Astrocyte of the spinal cord (primary cell): ENCODE results near the gene LEF1.

Experiments
- DNase-seq: peaks from one replicate; pipeline ENCODE4 v3.0.0; 2011; ENCODE audit warnings: low read depth, low spot score
- H3K4me3 ChIP-seq: 2 replicates; pipeline ENCODE4 v1.5.1; 2011; ENCODE audit warnings: low read depth, mild to moderate bottlenecking, low read length, moderate library complexity
- CTCF ChIP-seq: IDR thresholded peaks from 2 replicates; pipeline ENCODE4 v1.5.1; 2012; ENCODE audit warnings: low read depth, mild to moderate bottlenecking, low read length, inconsistent platforms
- in situ Hi-C: cut with HindIII; loops from 2 replicates; pipeline ENCODE4 v1.10.0; 2017; ENCODE audit warnings: low sequenced_read_pairs

Gene LEF1

GRCh38 chr4:108168671-108169523 lies at the start of gene LEF1:
Gene LEF1, minus strand, starts transcription at chr4:108168932. Its CDS starts 1,165 bp downstream, at chr4:108167767.
- no peak for TF ChIP-seq CTCF
- DNase-seq, result peak; percentile 65
- H3K4me3 ChIP-seq, result peak within 1 kb of the TSS; percentile 63
- in situ Hi-C loops, result no loop called here

GRCh38 chr4:108216510-108216909 lies 47.8 kb upstream of the LEF1 start:
- no peak for DNase-seq
- no peak overlapping the region for H3K4me3 ChIP-seq
- no peak for TF ChIP-seq CTCF
- in situ Hi-C loops, result no loop called here

GRCh38 chr4:108215055-108215454 lies 46.3 kb upstream of the LEF1 start:
- in situ Hi-C loops, result no loop called here
- TF ChIP-seq CTCF, result no peak
- H3K4me3 ChIP-seq, result no peak overlapping the region
- no peak for DNase-seq

GRCh38 chr4:108213723-108214122 lies 45.0 kb upstream of the LEF1 start:
- in situ Hi-C loops, result no loop called here
- no peak overlapping the region for H3K4me3 ChIP-seq
- DNase-seq, result no peak
- no peak for TF ChIP-seq CTCF

GRCh38 chr4:108213308-108213707 lies 44.6 kb upstream of the LEF1 start:
- DNase-seq, result no peak
- no peak overlapping the region for H3K4me3 ChIP-seq
- in situ Hi-C loops, result no loop called here
- TF ChIP-seq CTCF, result no peak

GRCh38 chr4:108210989-108211835 lies 42.5 kb upstream of the LEF1 start:
- in situ Hi-C loops, result no loop called here
- no peak overlapping the region for H3K4me3 ChIP-seq
- DNase-seq, result peak; percentile 9
- no peak for TF ChIP-seq CTCF
